Esophagus muscularis mucosa (tissue), 4 donors: ENCODE results near the gene EMP2.

Source experiments
- CTCF ChIP-seq, 3 experiments: fragments of 200-600 bp in 2 of 3; fragments of 450-650 bp in 1 of 3; sonication (generic) in 2 of 3; IDR thresholded peaks; one replicate each; pipeline ENCODE4 v1.5.1; 2017 to 2019; ENCODE audit warnings: antibody characterized with exemption in 3 of 3, mild to moderate bottlenecking in 2 of 3, moderate library complexity in 1 of 3
- EP300 ChIP-seq: sonication (generic); formaldehyde crosslinking; IDR thresholded peaks from one replicate; pipeline ENCODE4 v1.6.1; 2017; ENCODE audit warnings: antibody characterized with exemption
- POLR2AphosphoS5 ChIP-seq, 2 donors: sonication (generic); formaldehyde crosslinking; IDR thresholded peaks; one replicate each; pipeline ENCODE4 v1.6.1; 2017; ENCODE audit warnings: antibody characterized with exemption in 2 of 2

- no peak for TF ChIP-seq CTCF (IDR thresholded peaks at IDR 0.05)
- no peak for TF ChIP-seq EP300
- no peak for TF ChIP-seq POLR2AphosphoS5 (IDR thresholded peaks at IDR 0.05)
These were observed 100.2 kb downstream of the EMP2 start for GRCh38 chr16:10480151-10480550.
